SIG-M5 treated with dmso at 0.1 percent for 504 hours (cell line): ENCODE data around the gene FXYD7.
"Not testable (repeated sequence)": the region's sequence is repeated elsewhere in the genome, so short reads cannot be mapped to it uniquely, and the experiment has no call there.

ENCODE experiments used
- DNase-seq: peaks from one replicate; lab custom pipeline; 2025; ENCODE audit not compliant: unreplicated experiment; lab: John Stamatoyannopoulos, UW

The FXYD7 gene

DNA sequence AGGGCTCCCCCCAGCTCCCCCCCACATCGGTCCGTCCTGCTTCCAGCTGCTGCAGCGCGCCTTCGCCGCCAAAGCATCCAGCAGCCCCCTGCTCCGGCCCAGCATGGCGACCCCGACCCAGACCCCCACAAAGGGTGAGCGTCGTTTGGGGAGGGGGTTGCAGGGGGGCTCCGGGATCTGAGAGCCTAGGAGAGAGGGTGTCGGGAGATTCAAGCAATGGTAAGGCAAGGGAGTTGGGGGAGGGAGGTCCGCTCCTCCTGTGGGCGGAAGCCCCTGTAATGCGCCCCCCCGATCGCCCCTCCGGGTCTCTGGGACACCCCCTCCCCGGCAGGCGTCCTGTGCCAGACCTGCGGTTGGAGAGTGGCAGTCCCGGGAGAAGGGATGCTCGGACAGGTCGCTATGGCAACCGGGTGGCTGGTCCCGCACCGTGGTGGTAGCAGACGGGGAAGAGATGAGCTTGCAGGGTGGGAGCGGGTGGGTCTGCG, at the start of gene FXYD7:
Gene FXYD7, plus strand, starts transcription at position 25 of the 485 bp plus-strand sequence. Its CDS starts 79 bp downstream, at position 104.
- no peak for DNase-seq

- DNase-seq: no peak
Measured at GRCh38 chr19:35093430-35093829, 49.6 kb upstream of the FXYD7 start.

DNA sequence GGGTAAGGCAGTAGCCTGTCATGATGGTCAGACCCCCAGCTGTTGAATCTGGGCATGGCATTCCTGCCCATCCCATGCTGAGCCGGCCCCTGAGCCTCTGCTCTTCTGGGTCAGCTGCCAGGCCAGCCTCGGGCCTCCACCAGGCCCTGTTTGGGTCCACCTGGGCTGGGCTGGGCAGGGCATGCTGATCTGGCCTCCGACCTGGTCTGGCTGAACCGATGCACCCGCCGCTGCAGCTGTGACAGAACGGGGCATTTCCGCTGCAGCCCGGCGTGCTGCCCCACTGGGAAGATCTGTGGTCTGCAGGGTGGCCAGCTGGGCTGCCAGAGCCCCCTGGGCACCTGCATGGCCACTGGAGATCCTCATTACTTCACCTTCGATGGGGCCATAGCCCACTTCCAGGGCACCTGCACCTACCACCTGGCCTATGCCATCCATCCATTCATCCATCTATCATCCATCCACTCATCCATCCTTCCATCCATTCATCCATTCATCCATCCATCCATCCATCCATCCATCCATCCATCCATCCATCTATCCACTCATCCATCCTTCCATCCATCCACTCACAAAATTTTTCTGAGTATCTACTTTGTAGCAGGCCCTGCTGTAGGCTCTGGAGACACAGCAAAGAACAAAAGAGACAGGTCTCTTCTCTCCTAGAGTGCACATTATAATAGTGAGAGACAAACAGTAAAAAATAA, 49.0 kb upstream of the FXYD7 start:
- DNase-seq: no peak

GRCh38 chr19:35094656-35095055, 48.4 kb upstream of the FXYD7 start:
- no peak for DNase-seq

- no peak for DNase-seq
Measured at GRCh38 chr19:35095667-35096368, 47.2 kb upstream of the FXYD7 start.

DNA sequence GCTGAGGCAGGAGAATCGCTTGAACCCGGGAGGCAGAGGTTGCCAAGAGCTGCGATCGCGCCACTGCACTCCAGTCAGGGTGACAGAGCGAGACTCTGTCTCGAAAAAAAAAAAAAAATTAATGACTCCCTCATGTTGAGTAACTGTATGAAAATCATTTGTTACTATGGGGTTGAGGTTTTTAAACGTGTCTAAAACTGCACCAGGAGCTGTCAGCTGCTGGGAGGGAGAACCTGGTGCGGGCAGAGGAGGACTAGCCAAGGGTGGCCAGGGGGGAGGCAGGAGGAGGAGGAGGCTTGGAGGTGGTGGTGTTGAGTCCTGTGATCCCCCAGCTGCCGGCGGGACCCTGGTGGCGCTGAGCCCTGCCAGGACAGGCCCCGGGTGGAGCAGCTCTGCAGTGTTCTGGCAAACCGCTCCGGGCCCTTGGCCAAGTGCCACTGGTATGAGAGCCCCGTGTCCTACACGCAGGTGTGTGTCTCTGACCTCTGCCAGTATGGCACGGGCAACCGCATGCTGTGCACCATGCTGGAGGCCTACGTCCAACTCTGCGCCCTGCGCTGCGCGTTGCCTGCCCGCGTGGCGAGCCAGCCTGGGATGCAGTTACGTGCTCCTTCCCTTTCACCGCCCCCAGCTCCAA, 44.5 kb upstream of the FXYD7 start:
- DNase-seq: no peak

GRCh38 chr19:35099155-35099896, 43.7 kb upstream of the FXYD7 start:
- DNase-seq: no peak

GRCh38 chr19:35099897-35100275, 43.2 kb upstream of the FXYD7 start:
- no peak for DNase-seq

- no peak for DNase-seq
Measured at GRCh38 chr19:35100588-35101533, 42.2 kb upstream of the FXYD7 start.

GRCh38 chr19:35101949-35102348, 41.1 kb upstream of the FXYD7 start:
- DNase-seq: not testable (repeated sequence)

GRCh38 chr19:35103614-35104013, 39.4 kb upstream of the FXYD7 start:
- not testable (repeated sequence) for DNase-seq

DNA sequence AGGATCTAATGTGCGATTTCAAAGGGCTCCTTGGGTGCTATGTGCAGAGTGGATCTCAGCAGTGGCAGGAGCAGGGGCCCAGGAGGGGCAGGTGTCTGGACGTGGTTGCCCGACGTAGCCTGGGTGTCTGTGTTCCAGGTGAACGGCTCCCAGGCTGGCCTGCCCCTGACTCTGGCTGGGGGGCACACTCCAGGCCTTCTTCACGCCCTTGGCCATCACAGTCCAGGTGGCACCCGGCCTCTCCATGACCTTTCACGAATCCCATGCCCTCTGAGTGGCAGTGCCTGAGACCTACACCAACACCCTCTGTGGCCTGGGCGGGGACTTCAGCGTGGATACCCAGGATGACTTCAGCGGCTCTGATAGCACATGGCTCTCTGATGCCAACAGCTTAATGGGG, 38.7 kb upstream of the FXYD7 start:
- DNase-seq: no peak

DNA sequence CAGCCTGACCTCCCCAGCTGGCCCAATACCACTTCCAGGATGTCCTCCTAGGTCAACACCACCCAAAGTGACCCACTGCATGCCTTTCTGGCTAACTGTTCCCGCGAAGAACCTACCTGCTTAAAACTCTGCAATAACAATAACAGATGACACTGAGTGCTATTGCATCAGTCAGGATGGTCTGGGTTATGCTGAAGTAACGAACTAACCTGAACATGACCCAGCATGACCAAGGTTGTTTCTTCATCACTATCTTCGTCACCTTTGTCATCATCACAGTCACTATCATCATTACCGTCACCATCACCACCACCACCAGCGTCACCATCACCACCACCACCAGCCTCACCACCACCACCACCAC, 38.0 kb upstream of the FXYD7 start:
- DNase-seq: no peak

DNA sequence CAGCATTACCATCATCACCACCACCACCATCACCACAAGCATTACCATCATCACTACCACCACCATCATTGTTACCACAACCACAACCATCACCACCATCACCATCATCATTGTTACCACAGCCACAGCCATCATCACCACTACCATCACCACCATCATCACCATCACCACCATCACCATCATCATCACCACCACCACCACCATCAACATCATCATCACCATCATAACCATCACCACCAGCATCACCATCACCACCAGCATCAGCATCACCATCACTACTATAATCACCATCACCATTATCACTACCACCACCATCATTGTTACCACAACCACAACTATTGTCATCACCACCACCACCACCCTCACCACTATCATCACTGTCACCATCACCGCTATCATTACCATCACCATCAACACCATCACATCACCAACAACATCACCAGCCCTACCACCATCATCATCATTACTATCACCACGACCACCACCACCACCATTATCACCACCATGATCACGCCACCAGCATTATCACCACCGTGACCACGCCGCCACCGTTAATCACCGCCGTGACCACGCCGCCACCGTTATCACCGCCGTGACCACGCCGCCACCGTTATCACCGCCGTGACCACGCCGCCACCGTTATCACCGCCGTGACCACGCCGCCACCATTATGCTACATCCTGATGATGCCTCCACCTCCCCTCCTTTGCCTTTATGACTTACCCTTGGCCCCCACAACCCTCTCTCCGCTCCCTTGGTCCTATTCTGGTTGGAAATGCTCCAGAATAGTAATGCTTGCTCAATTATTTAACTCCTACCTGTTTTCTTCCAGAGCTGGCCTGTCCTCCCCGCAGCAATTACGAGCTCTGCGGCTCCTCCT, 37.4 kb upstream of the FXYD7 start:
- no peak for DNase-seq

GRCh38 chr19:35106291-35106583, 36.8 kb upstream of the FXYD7 start:
- no peak for DNase-seq

- DNase-seq: no peak
Measured at GRCh38 chr19:35106898-35107541, 36.0 kb upstream of the FXYD7 start.

- DNase-seq: no peak
Measured at GRCh38 chr19:35107545-35107944, 35.5 kb upstream of the FXYD7 start.

- DNase-seq: no peak
Measured at GRCh38 chr19:35108730-35109129, 34.3 kb upstream of the FXYD7 start.
